SH-SY5Y (cell line): Measurements from ENCODE around the gene SIPA1L3.

Source experiments
- GATA2 ChIP-seq: IDR thresholded peaks from 2 replicates; pipeline ENCODE4 v1.6.1; 2011; ENCODE audit warnings: mild to moderate bottlenecking, low read depth, low read length
- GATA3 ChIP-seq: IDR thresholded peaks from 2 replicates; pipeline ENCODE4 v1.6.1; 2011; ENCODE audit warnings: low read depth, mild to moderate bottlenecking, low read length, moderate library complexity

The SIPA1L3 gene

GRCh38 chr19:37906869-37907734 is at the start of gene SIPA1L3:
TSS of gene SIPA1L3 (plus strand) at chr19:37907208. CDS start at chr19:38081566, 174,358 bp downstream.
- TF ChIP-seq GATA3 (no peak), GATA2 (no peak)

GRCh38 chr19:37864501-37864900 is 42.5 kb upstream of the SIPA1L3 start:
- TF ChIP-seq GATA3 (no peak), GATA2 (no peak)

- TF ChIP-seq GATA3 (no peak), GATA2 (no peak)
Measured at GRCh38 chr19:37867831-37868230, 39.2 kb upstream of the SIPA1L3 start.

GRCh38 chr19:37869766-37870340 is 37.2 kb upstream of the SIPA1L3 start:
- TF ChIP-seq GATA3 (no peak), GATA2 (no peak)

GRCh38 chr19:37872383-37872782 is 34.6 kb upstream of the SIPA1L3 start:
- no peak for TF ChIP-seq GATA2
- TF ChIP-seq GATA3: no peak

GRCh38 chr19:37874784-37875183 is 32.2 kb upstream of the SIPA1L3 start:
- TF ChIP-seq GATA3 (no peak), GATA2 (no peak)

GRCh38 chr19:37876032-37876431 is 31.0 kb upstream of the SIPA1L3 start:
- TF ChIP-seq GATA2 (no peak), GATA3 (no peak)

- no peak for TF ChIP-seq GATA2
- no peak for TF ChIP-seq GATA3
Measured at GRCh38 chr19:37877147-37877546, 29.9 kb upstream of the SIPA1L3 start.

GRCh38 chr19:37885392-37885791 is 21.6 kb upstream of the SIPA1L3 start:
- TF ChIP-seq GATA2: no peak
- TF ChIP-seq GATA3: no peak

GRCh38 chr19:37886571-37886970 is 20.4 kb upstream of the SIPA1L3 start:
- TF ChIP-seq GATA2 (no peak), GATA3 (no peak)

GRCh38 chr19:37893845-37894575 is 13.0 kb upstream of the SIPA1L3 start:
- TF ChIP-seq GATA2: no peak
- TF ChIP-seq GATA3: no peak

- no peak for TF ChIP-seq GATA3
- no peak for TF ChIP-seq GATA2
Measured at GRCh38 chr19:37896180-37896579, 10.8 kb upstream of the SIPA1L3 start.

GRCh38 chr19:37899453-37899852 is 7.6 kb upstream of the SIPA1L3 start:
- TF ChIP-seq GATA3 (no peak), GATA2 (no peak)

- TF ChIP-seq GATA2 (no peak), GATA3 (no peak)
Measured at GRCh38 chr19:37899966-37900365, 7.0 kb upstream of the SIPA1L3 start.
